GM18511 (cell line): ENCODE measurements around the gene RPL28.

Experiments used
- ATAC-seq: cut with Tn5 transposase; IDR thresholded peaks from one replicate; pipeline ENCODE4 v1.9.1; 2021; ENCODE audit warnings: mild to moderate bottlenecking, moderate library complexity; ENCODE audit not compliant: unreplicated experiment

Gene RPL28

DNA sequence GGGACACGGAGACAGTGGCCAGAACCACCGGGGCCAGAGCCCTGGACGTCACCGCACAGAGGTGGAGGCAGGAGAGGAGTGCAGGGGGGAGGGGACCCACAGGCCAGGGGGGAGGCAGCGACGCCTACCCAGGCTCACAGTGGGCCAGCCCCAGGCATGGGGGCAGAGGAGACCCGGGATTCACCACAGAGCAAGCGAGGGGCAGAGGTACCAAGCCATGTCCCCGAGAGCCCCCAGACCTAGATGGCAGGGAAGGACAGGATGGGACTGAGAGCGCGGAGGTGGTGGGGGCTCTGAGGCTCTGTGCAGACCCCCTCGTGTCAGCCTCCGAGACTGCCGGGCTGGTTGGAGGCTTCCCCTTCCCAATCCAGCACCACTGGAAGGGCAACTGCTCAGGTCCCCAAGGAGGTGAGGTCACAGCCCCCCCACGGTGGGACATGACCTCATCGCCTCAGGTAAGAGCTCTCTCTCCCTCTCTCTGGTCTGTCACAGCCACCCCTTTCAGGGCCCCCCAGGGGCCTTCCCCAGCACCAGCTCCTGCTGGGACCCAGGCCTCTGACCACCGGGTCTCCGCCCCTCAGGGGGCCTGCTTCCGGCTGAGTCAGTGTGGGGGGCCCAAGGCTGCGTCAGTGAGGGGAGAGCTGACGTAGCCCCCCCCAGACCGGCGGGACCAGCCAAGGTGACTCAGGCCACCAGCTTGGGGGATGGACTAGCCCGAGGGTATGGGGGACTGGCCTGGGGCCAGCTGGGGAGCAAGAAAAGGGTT, 13.2 kb upstream of the RPL28 start:
- ATAC-seq: no peak

DNA sequence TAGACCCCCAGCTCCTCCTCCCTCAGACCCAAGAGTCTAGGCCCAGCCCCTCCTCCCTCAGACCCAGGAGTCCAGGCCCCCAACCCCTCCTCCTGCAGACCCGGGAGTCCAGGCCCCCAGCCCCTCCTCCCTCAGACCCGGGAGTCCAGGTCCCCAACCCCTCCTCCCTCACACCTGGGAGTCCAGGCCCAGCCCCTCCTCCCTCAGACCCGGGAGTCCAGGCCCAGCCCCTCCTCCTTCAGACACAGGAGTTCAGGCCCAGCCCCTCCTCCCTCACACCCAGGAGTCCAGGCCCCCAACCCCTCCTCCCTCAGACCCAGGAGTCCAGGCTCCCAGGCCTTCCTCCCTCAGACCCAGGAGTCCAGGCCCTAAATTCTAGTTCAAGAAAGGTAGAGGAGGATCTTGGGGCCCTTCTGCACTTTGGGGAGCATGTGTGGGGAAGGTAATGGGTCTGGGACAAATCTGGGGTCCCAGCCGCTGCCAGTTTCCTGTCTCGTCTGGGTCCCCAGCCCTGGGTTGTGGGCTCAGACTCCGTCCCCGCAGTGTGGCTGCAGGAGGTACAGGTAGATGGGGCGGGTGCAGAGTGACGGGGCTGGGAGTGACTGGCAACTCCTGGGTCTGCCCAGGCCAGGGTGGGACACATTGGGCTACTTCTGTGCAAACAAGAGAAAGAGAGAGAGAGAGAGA, 12.3 kb upstream of the RPL28 start:
- ATAC-seq: no peak

DNA sequence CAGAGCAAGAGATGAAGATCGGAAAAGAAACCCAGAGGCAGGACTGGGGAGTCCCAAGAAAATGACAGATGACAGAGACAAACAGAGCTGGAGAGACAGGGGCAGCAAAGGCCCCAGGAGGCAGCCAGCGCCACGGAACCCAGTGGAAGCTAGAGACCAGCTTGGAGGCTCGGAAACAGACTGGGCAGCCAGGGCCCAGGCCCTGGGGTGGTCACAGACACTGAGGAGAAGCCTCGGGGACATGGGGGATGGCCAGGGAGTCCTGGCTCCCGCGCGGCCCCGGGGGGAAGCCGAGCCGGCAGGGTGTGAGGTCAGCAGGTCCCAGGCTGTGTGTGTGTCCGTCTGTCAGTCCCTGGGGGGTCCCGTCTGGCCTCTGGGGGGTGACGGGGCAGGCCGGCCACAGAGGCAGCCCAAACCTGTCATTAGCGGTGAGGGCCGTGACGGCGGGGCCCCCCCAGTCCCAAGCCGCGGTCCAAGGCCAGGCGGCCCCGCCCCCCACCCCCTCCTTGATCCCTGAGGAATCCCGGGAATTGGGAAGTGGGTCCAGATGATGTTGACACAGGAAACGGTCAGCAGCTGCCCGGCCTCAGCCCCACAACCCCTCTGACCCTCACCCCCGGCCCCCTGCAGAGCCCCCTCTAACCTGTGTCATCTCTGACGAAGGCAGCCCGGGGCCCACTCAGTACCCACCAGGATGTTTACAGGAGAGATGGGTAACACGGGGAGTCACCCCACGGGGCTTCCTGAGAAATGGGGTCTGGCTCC, 11.6 kb upstream of the RPL28 start:
- ATAC-seq: no peak

DNA sequence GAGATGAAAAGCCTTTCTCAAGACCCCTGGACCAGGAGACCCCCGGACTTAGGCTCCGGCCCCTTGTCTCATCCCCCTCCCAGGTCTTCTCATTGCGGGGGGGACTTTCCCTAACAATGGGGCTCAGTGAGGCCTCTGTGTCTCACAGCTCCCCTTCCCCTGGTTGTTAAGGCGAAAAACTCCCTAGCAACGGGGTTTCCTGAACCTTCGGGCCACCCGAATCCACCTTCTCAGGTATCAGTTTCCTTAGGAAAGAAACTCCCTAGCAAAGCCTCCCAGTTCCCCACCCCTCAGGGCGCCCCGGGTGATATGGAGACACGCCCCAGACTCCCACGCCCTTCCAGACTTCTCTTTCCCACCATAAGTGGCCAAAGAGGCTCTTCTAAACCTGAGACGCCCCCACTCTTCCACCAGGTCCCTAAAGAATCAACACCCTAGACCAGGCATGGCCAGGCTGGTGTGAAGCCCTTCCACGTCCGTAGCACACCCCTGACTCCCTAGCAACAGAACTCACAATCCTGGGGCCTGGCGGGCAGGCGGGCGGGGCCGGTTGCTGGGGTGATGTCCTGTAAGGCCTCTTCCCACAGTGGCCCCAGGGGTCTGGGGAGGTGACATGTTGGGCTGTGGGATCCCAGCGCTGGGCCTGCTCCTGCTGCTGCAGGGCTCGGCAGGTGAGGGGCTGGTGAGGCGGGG, 9.3 kb upstream of the RPL28 start, which contains the start of gene TMEM190:
Gene TMEM190, plus strand, starts transcription at position 586 of the 693 bp plus-strand sequence. Its CDS starts 28 bp downstream, at position 614.
- ATAC-seq: no peak

DNA sequence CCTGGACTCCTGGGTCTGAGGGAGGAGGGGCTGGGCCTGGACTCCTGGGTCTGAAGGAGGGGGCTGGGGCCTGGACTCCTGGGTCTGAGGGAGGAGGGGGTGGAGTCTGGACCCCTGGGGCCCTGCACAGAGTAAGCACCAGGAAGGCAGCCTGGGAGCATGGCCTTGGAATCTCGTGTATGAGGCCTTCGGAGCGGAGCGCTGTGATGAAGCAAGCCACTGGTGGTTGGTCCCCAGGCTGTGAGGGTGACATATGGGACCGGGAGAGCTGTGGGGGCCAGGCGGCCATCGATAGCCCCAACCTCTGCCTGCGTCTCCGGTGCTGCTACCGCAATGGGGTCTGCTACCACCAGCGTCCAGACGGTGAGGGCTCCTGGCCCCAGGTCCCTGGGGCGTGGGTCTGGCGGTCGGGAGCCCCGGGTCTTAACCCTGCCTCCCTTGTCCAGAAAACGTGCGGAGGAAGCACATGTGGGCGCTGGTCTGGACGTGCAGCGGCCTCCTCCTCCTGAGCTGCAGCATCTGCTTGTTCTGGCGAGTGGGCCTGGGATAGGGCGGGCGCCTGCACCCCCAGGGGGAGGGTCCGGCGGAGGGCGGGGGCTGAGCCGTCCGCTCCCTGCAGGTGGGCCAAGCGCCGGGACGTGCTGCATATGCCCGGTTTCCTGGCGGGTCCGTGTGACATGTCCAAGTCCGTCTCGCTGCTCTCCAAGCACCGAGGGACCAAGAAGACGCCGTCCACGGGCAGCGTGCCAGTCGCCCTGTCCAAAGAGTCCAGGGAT, 8.2 kb upstream of the RPL28 start:
- no peak for ATAC-seq

DNA sequence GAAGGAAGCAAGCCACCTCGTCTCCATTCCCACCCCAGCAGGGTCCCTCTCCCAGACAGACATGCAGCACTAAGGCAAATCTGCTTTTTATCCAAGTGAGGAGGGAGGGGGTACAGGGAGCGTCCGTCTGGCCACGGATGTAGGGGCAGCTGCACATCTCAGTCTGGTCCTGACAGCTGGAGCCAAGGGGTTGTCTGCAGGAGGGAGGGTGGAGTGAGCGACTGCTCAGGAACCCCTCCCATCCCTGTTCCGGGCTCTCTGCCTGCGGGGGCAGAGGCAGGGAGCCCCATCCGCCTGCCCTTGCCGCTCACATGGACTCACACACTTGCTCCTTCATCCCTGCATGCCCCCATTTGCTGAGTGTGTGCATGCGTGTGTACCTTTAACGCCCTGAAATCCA, 6.6 kb upstream of the RPL28 start:
- no peak for ATAC-seq

DNA sequence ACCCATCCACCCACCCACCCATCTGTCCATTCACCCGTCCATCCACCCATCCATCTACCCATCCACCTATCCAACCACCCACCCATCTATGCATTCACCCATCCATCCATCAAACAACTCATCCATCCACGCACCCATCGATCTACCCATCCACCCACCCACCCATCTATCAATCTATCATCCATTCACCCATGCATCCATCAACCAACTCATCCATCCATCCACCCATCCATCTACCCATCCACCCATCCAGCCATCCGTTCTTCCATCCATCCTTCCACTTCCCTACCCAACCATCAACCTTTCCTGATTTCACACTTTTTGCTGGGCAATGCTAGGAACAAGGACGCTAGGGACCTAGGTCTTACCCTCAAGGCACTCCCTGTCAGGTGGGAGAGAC, 3.7 kb upstream of the RPL28 start:
- ATAC-seq: no peak

DNA sequence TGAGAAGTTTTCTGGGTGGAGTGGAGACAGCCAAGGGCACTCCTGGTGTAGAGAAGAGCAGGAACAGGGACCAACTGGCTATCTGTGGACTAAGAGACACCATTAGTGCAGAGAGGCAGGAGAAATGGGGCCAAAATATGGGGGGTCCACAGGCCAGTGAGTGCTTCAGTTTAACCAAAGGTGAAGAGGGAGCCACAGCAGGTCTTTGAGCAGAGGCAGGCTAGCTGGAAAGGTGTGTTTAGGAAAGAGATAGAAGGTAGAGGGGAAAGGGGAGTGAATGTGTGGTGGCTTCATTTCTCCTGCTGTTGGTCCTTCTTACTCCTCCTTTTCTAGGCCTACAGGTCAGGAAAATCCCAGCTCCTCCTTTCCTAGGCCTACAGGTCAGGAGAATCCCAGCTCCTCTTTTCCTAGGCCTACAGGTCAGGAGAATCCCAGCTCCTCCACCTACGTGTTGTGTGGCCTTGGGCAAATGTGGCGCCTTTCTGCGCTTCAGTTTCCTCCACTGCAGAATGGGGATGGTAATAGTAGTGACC, 3.1 kb upstream of the RPL28 start:
- ATAC-seq: no peak

DNA sequence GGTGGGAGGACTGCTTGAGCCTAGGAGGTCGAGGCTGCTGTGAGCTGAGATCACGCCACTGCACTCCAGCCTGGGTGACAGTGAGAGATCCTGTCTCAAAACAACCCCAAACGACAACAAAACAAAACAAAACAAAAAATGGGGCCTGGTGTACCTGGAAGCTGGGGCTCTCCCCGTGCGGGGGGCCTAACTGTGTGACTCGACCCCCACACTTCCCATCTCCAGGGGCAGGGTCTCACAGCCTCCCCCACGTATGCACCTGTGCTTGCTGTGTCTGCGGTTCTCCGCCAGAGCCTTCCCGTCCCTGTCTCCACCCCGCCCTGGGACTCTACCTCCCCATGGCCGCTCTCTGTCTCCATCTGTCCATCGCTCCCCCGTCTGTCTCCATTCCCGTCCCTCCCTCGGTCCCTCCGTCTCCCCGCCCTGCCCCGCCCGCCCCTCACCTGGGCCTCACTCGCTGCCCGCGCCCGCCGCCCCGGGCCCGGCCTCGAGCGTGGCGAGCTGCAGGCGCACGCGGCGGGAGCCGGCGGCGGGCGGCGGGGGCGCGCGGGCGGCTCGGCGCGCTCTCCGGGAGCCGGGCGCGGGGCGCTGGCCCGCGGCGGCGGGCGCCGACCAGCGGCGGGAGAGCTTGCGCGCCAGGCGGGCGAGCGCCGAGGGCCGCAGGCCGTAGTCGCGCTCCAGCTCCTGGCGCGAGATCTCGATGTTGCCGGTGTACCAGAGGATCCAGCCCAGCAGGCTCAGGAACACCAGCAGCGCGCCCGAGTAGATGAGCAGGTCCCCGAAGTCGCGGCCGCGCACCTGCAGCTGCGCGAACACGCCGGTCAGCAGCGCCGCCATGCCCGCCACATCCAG, 2.2 kb upstream of the RPL28 start:
- no peak for ATAC-seq

DNA sequence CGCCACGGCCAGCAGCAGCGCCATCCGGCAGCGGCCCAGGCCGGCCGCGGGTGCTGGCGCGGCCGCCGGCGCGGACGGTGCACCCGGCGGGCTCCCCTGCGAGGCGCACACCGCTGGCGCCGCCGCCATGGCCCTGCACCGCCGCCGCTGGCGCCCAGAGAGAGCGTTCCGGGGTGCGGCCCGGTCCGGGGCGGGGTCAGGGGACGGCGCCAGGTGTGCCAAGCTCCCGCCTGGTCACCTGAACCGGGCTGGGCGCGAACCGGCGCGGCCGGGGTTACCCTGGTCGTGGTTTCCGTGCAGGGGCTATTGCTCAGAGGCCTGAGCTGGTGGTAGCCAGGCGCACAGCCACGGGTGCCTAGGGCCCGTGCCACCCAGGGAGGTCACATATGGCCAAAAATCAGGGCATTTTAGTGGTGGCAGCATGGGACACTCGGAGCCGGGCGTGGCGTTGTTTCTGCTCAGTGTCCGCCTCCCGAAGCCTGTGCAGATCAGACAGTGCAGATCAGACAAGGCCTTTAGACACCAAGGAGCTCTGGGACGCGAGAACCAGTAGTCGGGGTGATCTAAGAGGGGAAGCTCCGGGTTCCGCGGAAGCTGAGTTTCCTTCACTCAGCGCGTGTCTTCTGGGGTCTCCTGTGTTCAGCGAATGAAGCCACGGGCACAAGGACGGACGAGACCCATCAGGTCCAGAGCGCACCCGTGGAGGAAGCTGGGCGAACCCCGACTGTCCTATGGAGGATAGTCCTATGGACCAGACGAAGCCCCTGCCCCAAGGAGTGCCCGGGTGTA, 1.4 kb upstream of the RPL28 start, which contains the start of gene TMEM238:
Gene TMEM238, minus strand, starts transcription at position 162 of the 789 bp plus-strand sequence. Its CDS starts 33 bp downstream, at position 129.
- ATAC-seq: no peak

DNA sequence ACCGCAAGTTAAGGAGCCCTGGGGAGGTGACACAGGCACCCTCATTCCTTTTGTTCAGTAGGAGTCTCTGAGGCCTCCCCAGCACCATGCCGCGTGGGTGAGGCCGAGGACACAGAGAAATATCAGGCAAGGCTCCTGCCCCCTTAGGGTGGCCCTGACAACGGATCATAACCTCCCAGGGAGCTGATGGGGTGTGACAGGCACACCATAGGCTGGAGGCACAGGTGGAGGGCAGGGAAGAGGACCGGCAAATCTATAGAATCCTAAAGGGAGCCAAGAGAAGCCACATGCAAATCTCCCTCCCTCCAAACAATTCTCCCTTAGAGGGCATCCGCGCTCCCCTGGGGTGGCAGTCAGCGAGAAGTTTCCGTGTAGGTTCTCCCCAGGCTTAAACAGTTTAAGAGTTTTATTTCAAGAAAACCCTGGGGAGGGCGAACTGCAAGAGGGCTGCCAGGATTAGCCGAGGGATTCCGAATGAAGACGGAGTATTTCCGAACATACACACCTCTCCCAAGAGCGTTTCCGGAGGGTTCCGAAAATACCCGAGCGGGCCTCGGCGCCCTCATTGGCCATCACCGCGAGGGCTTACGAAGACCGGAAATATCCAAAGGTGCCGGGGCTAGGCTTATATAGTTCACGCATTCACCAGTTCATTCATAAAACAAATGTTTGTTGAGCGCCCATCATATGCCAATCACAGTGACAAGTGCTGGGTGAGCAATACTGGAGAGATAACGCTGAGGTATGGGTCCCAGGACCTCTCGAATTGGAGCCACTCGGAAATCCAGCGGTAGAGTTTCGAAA, 610 bp upstream of the RPL28 start:
- peak; percentile 61 for ATAC-seq

DNA sequence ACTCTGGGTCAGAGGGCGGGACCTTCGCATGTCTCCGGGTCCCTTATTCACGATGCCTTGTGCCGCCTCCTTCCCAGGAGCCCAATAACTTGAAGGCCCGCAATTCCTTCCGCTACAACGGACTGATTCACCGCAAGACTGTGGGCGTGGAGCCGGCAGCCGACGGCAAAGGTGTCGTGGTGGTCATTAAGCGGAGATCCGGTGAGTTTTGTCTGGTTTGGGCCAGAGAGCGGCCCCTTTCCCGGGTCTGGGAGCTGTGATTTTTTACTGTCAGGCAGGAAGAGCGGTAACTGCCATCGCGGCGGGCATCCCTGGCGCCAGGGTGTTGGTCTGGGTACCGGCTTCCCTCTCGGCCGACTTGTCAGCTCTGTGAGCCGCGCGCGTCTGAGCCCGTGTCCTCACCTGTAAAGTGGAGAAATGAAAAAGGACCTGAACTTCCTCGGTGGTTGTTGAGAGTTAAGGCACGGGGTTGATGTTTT, 800 bp downstream of the RPL28 start:
- ATAC-seq: no peak

DNA sequence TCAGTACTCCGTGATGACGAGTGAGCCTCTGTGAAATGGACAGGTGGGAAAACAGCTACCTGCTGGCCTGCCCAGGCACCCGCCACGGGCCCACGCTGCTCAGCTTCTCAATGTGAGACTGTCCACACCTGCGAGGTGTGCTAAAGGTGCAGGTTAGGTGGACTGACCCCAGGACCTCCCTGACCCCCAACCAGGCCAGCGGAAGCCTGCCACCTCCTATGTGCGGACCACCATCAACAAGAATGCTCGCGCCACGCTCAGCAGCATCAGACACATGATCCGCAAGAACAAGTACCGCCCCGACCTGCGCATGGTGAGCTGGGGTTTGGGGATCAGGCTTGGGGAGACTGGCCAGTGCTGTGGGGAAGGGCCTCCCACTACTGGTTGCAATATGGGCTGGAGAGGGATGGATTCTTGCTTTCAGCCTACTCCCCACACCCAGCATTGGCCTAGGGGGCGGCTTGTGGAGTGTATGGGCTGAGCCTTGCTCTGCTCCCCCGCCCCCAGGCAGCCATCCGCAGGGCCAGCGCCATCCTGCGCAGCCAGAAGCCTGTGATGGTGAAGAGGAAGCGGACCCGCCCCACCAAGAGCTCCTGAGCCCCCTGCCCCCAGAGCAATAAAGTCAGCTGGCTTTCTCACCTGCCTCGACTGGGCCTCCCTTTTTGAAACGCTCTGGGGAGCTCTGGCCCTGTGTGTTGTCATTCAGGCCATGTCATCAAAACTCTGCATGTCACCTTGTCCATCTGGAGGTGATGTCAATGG, 2.2 kb downstream of the RPL28 start:
- no peak for ATAC-seq

DNA sequence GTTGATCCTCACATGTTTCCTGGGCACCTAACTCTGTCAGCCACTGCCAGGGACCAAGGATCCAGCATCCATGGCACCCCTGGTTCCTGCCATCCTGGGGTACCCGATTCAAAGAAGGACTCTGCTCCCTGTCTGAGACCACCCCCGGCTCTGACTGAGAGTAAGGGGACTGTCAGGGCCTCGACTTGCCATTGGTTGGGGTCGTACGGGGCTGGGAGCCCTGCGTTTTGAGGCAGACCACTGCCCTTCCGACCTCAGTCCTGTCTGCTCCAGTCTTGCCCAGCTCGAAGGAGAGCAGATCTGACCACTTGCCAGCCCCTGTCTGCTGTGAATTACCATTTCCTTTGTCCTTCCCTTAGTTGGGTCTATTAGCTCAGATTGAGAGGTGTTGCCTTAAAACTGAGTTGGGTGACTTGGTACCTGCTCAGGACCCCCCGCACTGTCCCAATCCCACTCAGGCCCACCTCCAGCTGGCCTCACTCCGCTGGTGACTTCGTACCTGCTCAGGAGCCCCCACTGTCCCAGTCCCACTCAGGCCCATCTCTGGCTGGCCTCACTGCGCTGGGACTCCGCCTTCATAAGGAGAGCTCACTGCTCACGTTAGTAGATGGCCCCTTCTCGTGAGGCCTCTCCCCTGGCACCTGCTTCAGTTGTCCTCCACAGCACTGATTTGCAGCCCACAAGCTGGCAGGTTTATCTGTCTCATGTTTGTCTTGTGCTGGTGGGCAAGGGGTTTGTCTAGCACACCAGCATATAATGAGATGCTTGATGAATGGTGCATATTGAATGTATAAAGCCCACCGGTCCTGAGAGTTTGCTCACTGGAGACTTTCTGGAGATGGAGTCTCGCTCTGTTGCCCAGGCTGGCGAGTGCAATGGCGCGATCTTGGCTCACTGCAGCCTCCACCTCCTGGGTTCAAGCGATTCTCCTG, 3.9 kb downstream of the RPL28 start:
- ATAC-seq: no peak

DNA sequence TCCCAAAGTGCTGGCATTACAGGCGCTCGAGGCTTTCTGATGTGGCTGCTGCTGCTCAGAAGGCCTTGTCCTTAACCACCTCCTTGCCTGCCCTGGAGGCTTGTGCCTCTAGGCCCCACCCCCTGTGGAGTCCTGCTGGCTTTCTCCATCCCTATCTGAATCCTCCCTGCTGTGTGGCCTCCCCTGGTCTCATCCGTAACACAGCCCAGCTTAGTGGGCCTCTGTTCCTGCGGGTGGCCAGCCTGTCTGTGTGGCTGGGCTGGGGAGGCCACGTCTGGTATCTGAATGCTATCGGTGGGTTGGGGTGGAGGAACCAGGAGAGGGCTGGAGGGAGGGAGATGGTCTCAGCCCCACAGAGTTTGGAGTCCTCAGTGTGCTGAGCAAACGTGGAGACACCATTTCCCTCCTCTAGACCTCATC, 4.7 kb downstream of the RPL28 start:
- ATAC-seq: no peak
